Bronchial smooth muscle cell (primary cell): ENCODE data around the gene ALDH6A1. TPM values are rescaled to one million over a fixed set of nuclear protein-coding genes. Genes with fewer than 3 reads are reported as not detected.

ENCODE experiments used
- total RNA-seq: library from RNA; depleted of rRNA; stranded (reverse); fragments of >200 nt; gene quantifications from 2 replicates; pipeline ENCODE4 v1.2.1, GENCODE V29; 2014

The ALDH6A1 gene
- total RNA-seq, result 35.3 and 36.5 TPM in 2 replicates

GRCh38 chr14:74084277-74085046 is at the start of gene ALDH6A1, which contains the start of gene LIN52:
TSS of gene ALDH6A1 (minus strand) at chr14:74084453. CDS start at chr14:74084394, 59 bp downstream.
TSS of gene LIN52 (plus strand) at chr14:74084956. CDS start at chr14:74084975, 19 bp downstream.

GRCh38 chr14:74018586-74019407 is 65.5 kb downstream of the ALDH6A1 start, which contains the start of the genes BBOF1 and ENTPD5:
TSS of gene BBOF1 (plus strand) at chr14:74019349. CDS start at chr14:74019479, 130 bp downstream.
TSS of gene ENTPD5 (minus strand) at chr14:74019288. CDS start at chr14:73988102, 31,186 bp downstream.

Other genes with a start within 250 kb of the ALDH6A1 start
- 5.7 and 5.9 TPM in 2 replicates for gene PTGR2, start 232.6 kb downstream of the ALDH6A1 start, total RNA-seq
- gene ZNF410, start 197.6 kb downstream of the ALDH6A1 start, total RNA-seq, result 49.4 and 53.0 TPM in 2 replicates
- 2.4 and 3.3 TPM in 2 replicates for gene FAM161B, start 134.4 kb downstream of the ALDH6A1 start, total RNA-seq
- gene COQ6, start 134.2 kb downstream of the ALDH6A1 start, total RNA-seq, result 15.1 and 15.7 TPM in 2 replicates
- gene ENTPD5, start 65.2 kb downstream of the ALDH6A1 start, total RNA-seq, result 5.2 and 6.5 TPM in 2 replicates
- gene BBOF1, start 65.1 kb downstream of the ALDH6A1 start, total RNA-seq, result 4.6 and 6.9 TPM in 2 replicates
- gene LIN52, start 503 bp upstream of the ALDH6A1 start, total RNA-seq, result 4.9 and 5.0 TPM in 2 replicates
- not detected in 2 replicates for gene VSX2, start 155.0 kb upstream of the ALDH6A1 start, total RNA-seq
- gene ABCD4, start 218.5 kb upstream of the ALDH6A1 start, total RNA-seq, result 23.2 and 25.2 TPM in 2 replicates